H1 (cell line): ENCODE results near the gene PLCH2. TPM values are rescaled to one million over a fixed set of nuclear protein-coding genes. Genes with fewer than 3 reads are reported as not detected.

Source experiments
- CTCF ChIA-PET: fragments of 300-600 bp; sonication (Branson Sonifier 250); formaldehyde crosslinking; loops from one replicate; lab custom pipeline; 2021; ENCODE audit not compliant: partially characterized antibody; lab: Charles Lee
- POLR2A ChIA-PET: fragments of 300-600 bp; sonication (Branson Sonifier 250); formaldehyde crosslinking; loops from one replicate; lab custom pipeline; 2021; ENCODE audit warnings: inconsistent platforms; ENCODE audit not compliant: partially characterized antibody; lab: Charles Lee
- DNase-seq, 2 experiments: peaks; one replicate each; pipeline versions ENCODE4 v3.0.0 to v3.0.0-alpha.2; 2010 to 2022; ENCODE audit warnings: low spot score in 2 of 2, low read depth in 1 of 2, mixed read lengths in 1 of 2
- FAIRE-seq: peaks from 2 replicates; lab custom pipeline; 2011; peaks lifted over from hg19 to GRCh38; lab: Jason Lieb, UNC
- H2AFZ ChIP-seq: 2 replicates; pipeline ENCODE4 v1.8.1; 2012; ENCODE audit warnings: low read length, inconsistent platforms
- H2AK5ac ChIP-seq: 2 replicates; pipeline ENCODE4 v1.6.1; 2013; ENCODE audit warnings: low read depth, low read length
- H2BK120ac ChIP-seq: replicated peaks from 2 replicates; pipeline ENCODE3; 2013; ENCODE audit warnings: low read depth, low read length, inconsistent platforms
- H2BK12ac ChIP-seq: 2 replicates; pipeline ENCODE4 v1.6.1; 2013; ENCODE audit warnings: low read depth, low read length
- H2BK15ac ChIP-seq: 2 replicates; pipeline ENCODE4 v1.6.1; 2013; ENCODE audit warnings: low read length
- H2BK20ac ChIP-seq: 2 replicates; pipeline ENCODE4 v1.6.1; 2013; ENCODE audit warnings: low read length
- H2BK5ac ChIP-seq: 2 replicates; pipeline ENCODE4 v1.6.1; 2013; ENCODE audit warnings: low read depth, low read length
- H3K14ac ChIP-seq: 2 replicates; pipeline ENCODE4 v1.6.1; 2013; ENCODE audit warnings: inconsistent platforms; ENCODE audit not compliant: insufficient read length
- H3K18ac ChIP-seq: 2 replicates; pipeline ENCODE4 v1.6.1; 2013; ENCODE audit warnings: low read length; ENCODE audit errors: extremely low read depth
- H3K23ac ChIP-seq: 2 replicates; pipeline ENCODE4 v1.6.1; 2013; ENCODE audit warnings: inconsistent platforms; ENCODE audit not compliant: insufficient read length
- H3K23me2 ChIP-seq: 2 replicates; pipeline ENCODE4 v1.6.1; 2013; ENCODE audit warnings: low read depth, low read length
- H3K27ac ChIP-seq: 2 replicates; pipeline ENCODE4 v1.6.1; 2011; ENCODE audit warnings: low read depth, low read length, inconsistent platforms
- H3K27me3 ChIP-seq, 4 experiments: replicated peaks in 1 of 4; 1 replicate in 1 of 4; 2 replicates in 3 of 4; pipeline versions ENCODE4 v1.6.1 to v1.8.1; 2011 to 2013; ENCODE audit warnings: low read length in 3 of 4, mild to moderate bottlenecking in 3 of 4, inconsistent platforms in 2 of 4, mixed read lengths in 2 of 4, moderate library complexity in 1 of 4; ENCODE audit not compliant: control insufficient read depth in 3 of 4, insufficient read depth in 3 of 4; ENCODE audit errors: extremely low read depth in 1 of 4
- H3K36me3 ChIP-seq, 4 experiments: 2 replicates each; pipeline versions ENCODE4 v1.6.1 to v1.8.1; 2011 to 2013; ENCODE audit warnings: mild to moderate bottlenecking in 4 of 4, low read length in 3 of 4, moderate library complexity in 2 of 4, control low read depth in 1 of 4, inconsistent platforms in 1 of 4; ENCODE audit not compliant: insufficient read depth in 4 of 4, control insufficient read depth in 2 of 4
- H3K4ac ChIP-seq: replicated peaks from 2 replicates; pipeline ENCODE3; 2013; ENCODE audit warnings: low read length, low read depth, mixed read lengths, inconsistent platforms; ENCODE audit not compliant: insufficient read length
- H3K4me1 ChIP-seq, 4 experiments: replicated peaks in 1 of 4; 1 replicate in 1 of 4; 2 replicates in 3 of 4; pipeline versions ENCODE4 v1.6.1 to v1.8.1; 2011 to 2013; ENCODE audit warnings: low read length in 3 of 4, inconsistent platforms in 2 of 4, mixed read lengths in 1 of 4; ENCODE audit not compliant: insufficient read depth in 4 of 4, control insufficient read depth in 3 of 4
- H3K4me2 ChIP-seq, 2 experiments: 2 replicates each; pipeline versions ENCODE4 v1.6.1 to v1.8.1; 2011 to 2013; ENCODE audit warnings: low read depth in 2 of 2, low read length in 2 of 2, control low read depth in 1 of 2, inconsistent platforms in 1 of 2, mild to moderate bottlenecking in 1 of 2; ENCODE audit not compliant: insufficient read depth in 1 of 2
- H3K4me3 ChIP-seq, 4 experiments: fragments of 200-600, 300-600 bp in 1 of 4; sonication (generic), shearing (Covaris generic), sonication (Bioruptor Twin) in 1 of 4; 2 replicates each; pipeline versions ENCODE4 v1.5.1 to v1.8.1; 2011 to 2016; ENCODE audit warnings: low read length in 4 of 4, low read depth in 3 of 4, control low read depth in 2 of 4, inconsistent platforms in 2 of 4, mild to moderate bottlenecking in 2 of 4, mixed read lengths in 1 of 4, moderate library complexity in 1 of 4; ENCODE audit not compliant: insufficient read depth in 2 of 4; ENCODE audit errors: extremely low read depth in 1 of 4
- H3K56ac ChIP-seq: replicated peaks from 2 replicates; pipeline ENCODE3; 2013; ENCODE audit warnings: low read depth, mild to moderate bottlenecking, mixed read lengths, low read length, inconsistent platforms; ENCODE audit not compliant: insufficient read length
- H3K79me1 ChIP-seq: 2 replicates; pipeline ENCODE4 v1.6.1; 2013; ENCODE audit warnings: low read depth, low read length, control low read depth
- H3K79me2 ChIP-seq, 2 experiments: 2 replicates each; pipeline versions ENCODE4 v1.6.1 to v1.8.1; 2012 to 2013; ENCODE audit warnings: low read length in 2 of 2, mild to moderate bottlenecking in 2 of 2, inconsistent platforms in 1 of 2; ENCODE audit not compliant: insufficient read depth in 2 of 2, control insufficient read depth in 1 of 2
- H3K9ac ChIP-seq, 4 experiments: replicated peaks in 1 of 4; 1 replicate in 1 of 4; 2 replicates in 3 of 4; pipeline versions ENCODE4 v1.6.1 to v1.8.1; 2011 to 2013; ENCODE audit warnings: low read depth in 3 of 4, low read length in 3 of 4, control low read depth in 2 of 4, mild to moderate bottlenecking in 2 of 4, moderate library complexity in 2 of 4, inconsistent platforms in 1 of 4; ENCODE audit errors: extremely low read depth in 1 of 4
- H3K9me3 ChIP-seq, 2 experiments: 2 replicates each; pipeline versions ENCODE4 v1.6.1 to v1.8.1; 2012 to 2013; ENCODE audit warnings: mild to moderate bottlenecking in 2 of 2, moderate library complexity in 2 of 2, control low read depth in 1 of 2, inconsistent platforms in 1 of 2, low read depth in 1 of 2, low read length in 1 of 2, mixed read lengths in 1 of 2; ENCODE audit not compliant: insufficient read depth in 2 of 2
- H4K20me1 ChIP-seq, 2 experiments: replicated peaks in 1 of 2; 2 replicates each; pipeline versions ENCODE3 to v1.8.1; 2011 to 2013; ENCODE audit warnings: inconsistent platforms in 2 of 2, low read length in 2 of 2, mild to moderate bottlenecking in 1 of 2; ENCODE audit not compliant: insufficient read depth in 2 of 2, control insufficient read depth in 1 of 2
- H4K5ac ChIP-seq: 2 replicates; pipeline ENCODE4 v1.6.1; 2013; ENCODE audit warnings: low read length, low read depth, mixed read lengths, inconsistent platforms; ENCODE audit not compliant: insufficient read length
- H4K8ac ChIP-seq: 2 replicates; pipeline ENCODE4 v1.8.0; 2013; ENCODE audit warnings: mild to moderate bottlenecking, moderate library complexity, low read length, inconsistent platforms; ENCODE audit not compliant: insufficient read depth; ENCODE audit errors: extremely low read depth
- H4K91ac ChIP-seq: replicated peaks from 2 replicates; pipeline ENCODE3; 2013; ENCODE audit warnings: low read length, mixed read lengths, inconsistent platforms; ENCODE audit not compliant: insufficient read length
- NRF1 ChIP-seq: IDR thresholded peaks from 2 replicates; pipeline ENCODE4 v1.6.1; 2011; ENCODE audit warnings: mild to moderate bottlenecking, low read depth, low read length, improper control_type of control experiment
- POLR2A ChIP-seq, 2 experiments: IDR thresholded peaks; 1 replicate in 1 of 2; 2 replicates in 1 of 2; pipeline ENCODE4 v1.6.1; 2011; ENCODE audit warnings: low read depth in 2 of 2, low read length in 2 of 2, mild to moderate bottlenecking in 2 of 2; ENCODE audit errors: control extremely low read depth in 1 of 2
- WGBS, 2 experiments: shearing (Covaris generic) in 1 of 2; methylation state at CpG; one replicate each; pipeline versions ENCODE4 v1.1.6 to v1.1.7; 2013 to 2015; ENCODE audit warnings: low lambda C conversion rate in 2 of 2, mixed read lengths in 2 of 2, inconsistent platforms in 1 of 2, low coverage in 1 of 2, missing lambda C conversion rate in 1 of 2; ENCODE audit not compliant: insufficient replicate concordance in 2 of 2, insufficient coverage in 1 of 2, insufficient read length in 1 of 2; ENCODE audit errors: extremely low coverage in 1 of 2, missing lambda C conversion rate in 1 of 2; 5-methylcytosine and 5-hydroxymethylcytosine counted together
- polyA plus RNA-seq, 7 experiments: library from polyadenylated mRNA; depleted of rRNA in 3 of 7; stranded (reverse) in 5 of 7; unstranded in 2 of 7; fragments of >200 nt in 5 of 7; fragments of 200-250 nt in 2 of 7; gene quantifications; 1 replicate in 5 of 7; 2 replicates in 1 of 7; 4 replicates in 1 of 7; pipeline versions ENCODE4 v1.2.1 to v1.2.3, GENCODE V29; 2011 to 2013; ENCODE audit warnings: missing spikeins in 2 of 7, mixed read lengths in 2 of 7
- total RNA-seq: library from RNA; stranded (reverse); fragmentation: NEBNext Ultra II Directional; extraction: Animal tissue kit (Norgen Biotek cat#: 25700); gene quantifications from 2 replicates; pipeline ENCODE4 v1.2.1, GENCODE V29; 2021

PLCH2 gene
- total and polyA plus RNA-seq, 2 of the 8 experiments (the other 6 are each of a cell fraction or from before 2014, with no cell fraction given), result 0.14 to 0.19 TPM

- H2AK5ac ChIP-seq, result no peak overlapping the region
- H2AFZ ChIP-seq, result no peak overlapping the region
- no peak overlapping the region for H3K18ac ChIP-seq
- CTCF ChIA-PET, result interaction anchor here (0.9 to 1.6 kb wide), 3 partner anchors 12 to 99 kb away, joined by 3 to 4 read pairs (median 3); no protein-coding TSS in a partner anchor
- no peaks in the 10 kb centered on the region for H3K9me3 ChIP-seq
- DNase-seq, result no peak
- no peak overlapping the region for H3K9ac ChIP-seq
- peaks cover 4 to 15% of the 10 kb centered on the region in 2 experiments for H4K20me1 ChIP-seq
- no peak overlapping the region for H3K56ac ChIP-seq
- no peak for TF ChIP-seq NRF1
- peak in 1 of 2 experiments; percentile 6; a peak in 1 of 3 replicates for TF ChIP-seq POLR2A (IDR thresholded peaks at IDR 0.05; ENCODE audit: control extremely low read depth in 1 of 2, low read depth in 2 of 2, low read length in 2 of 2)
- no peak overlapping the region for H4K5ac ChIP-seq
- no peak overlapping the region for H3K4me3 ChIP-seq
- H3K27me3 ChIP-seq, result peaks cover 0 to 8% (median 2%) of the 10 kb centered on the region in 4 experiments; a peak in 3 of 7 replicates
- no peaks in the 10 kb centered on the region for H3K23me2 ChIP-seq
- no peak overlapping the region for H3K23ac ChIP-seq
- no peak overlapping the region for H2BK12ac ChIP-seq
- H2BK5ac ChIP-seq, result no peak overlapping the region
- no peak overlapping the region for H4K8ac ChIP-seq
- H3K4me2 ChIP-seq, result no peak overlapping the region
- no peak overlapping the region for H2BK20ac ChIP-seq
- POLR2A ChIA-PET, result interaction anchor here (1.1 to 2.3 kb wide), 3 partner anchors 10 to 31 kb away, joined by 5 to 6 read pairs (median 5); no protein-coding TSS in a partner anchor
- no peaks in the 10 kb centered on the region; a peak in 1 of 7 replicates for H3K4me1 ChIP-seq
- H3K27ac ChIP-seq, result no peak overlapping the region
- H3K4ac ChIP-seq, result no peak overlapping the region
- no peak overlapping the region for H2BK15ac ChIP-seq
- no peak overlapping the region for H3K14ac ChIP-seq
- WGBS, 2 experiments, result 92% methylated on average over 28 of the region's 34 CpGs; no CpG with 5 or more reads in 1 of the 2 experiments
- H2BK120ac ChIP-seq, result no peak overlapping the region
- H4K91ac ChIP-seq, result no peak overlapping the region
- H3K36me3 ChIP-seq, result no peaks in the 10 kb centered on the region
- H3K79me2 ChIP-seq, result no peaks in the 10 kb centered on the region
- FAIRE-seq, result no peak
- H3K79me1 ChIP-seq, result no peaks in the 10 kb centered on the region
Observed at GRCh38 chr1:2502210-2502609, 26.1 kb downstream of the PLCH2 start.
